ENCODE data around the gene SNX2.
"Not testable (repeated sequence)": the region's sequence is repeated elsewhere in the genome, so short reads cannot be mapped to it uniquely, and the experiment has no call there.

Gene SNX2

GRCh38 chr5:122845229-122846050 is 70.6 kb downstream of the SNX2 start, which contains the start of gene SNX24:
TSS of gene SNX24 (plus strand) at chr5:122845613. CDS start at chr5:122845634, 21 bp downstream.
- DNase-seq: peak; percentile 39

- DNase-seq: no peak
Observed at GRCh38 chr5:122846051-122846550, 71.2 kb downstream of the SNX2 start.

- no peak for DNase-seq
Observed at GRCh38 chr5:122847687-122848081, 72.8 kb downstream of the SNX2 start.

DNA sequence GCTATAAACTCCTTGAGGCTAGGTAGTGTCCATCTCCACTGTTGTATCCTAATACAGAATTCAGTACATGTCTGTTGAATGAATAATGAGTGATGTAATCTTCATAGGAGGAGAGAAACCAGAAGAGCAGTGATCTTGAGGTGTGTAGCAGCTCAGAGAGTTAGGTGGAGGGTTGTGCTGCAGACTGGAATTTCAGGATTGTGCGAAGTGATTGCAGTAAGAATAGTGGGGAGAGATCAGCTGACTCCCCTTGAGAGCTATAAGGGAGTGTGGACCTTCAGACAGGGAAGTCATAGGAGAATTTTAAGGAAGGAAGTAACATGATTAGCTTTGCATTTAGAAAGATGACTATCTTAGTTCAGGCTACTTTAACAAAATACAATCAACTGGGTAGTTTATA is 74.9 kb downstream of the SNX2 start:
- DNase-seq: no peak

DNA sequence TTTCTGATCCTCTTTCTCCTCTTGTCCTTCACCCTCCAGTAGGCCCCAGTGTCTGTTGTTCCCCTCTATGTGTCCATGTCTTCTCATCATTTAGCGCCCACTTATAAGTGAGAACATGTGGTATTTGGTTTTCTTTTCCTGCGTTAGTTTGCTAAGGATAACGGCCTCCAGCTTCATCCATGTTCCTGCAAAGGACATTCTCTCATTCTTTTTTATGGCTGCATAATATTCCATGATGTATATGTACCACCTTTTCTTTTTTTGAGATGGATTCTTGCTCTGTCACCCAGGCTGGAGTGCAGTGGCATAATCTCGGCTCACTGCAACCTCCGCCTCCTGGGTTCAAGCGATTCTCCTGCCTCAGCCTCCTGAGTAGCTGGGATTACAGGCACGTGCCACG is 82.7 kb downstream of the SNX2 start:
- DNase-seq: not testable (repeated sequence)

DNA sequence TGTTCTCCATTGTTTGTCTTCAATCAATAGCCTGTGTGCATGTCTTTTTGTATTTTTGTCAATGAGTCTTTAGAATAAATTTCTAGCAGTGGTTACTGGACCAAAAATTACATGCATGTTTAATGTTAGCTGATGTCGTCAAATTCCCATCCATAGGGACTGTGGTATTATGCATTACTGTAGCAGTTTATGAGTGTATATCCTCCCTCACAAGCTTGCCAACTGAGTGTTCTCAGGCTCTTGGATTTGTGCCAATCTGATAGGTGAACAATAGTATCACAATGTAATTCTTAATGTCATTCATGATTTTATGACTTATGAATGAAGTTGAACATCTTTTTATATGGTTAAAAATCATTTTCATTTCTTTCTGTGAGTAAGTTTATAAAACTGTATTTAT is 83.6 kb downstream of the SNX2 start:
- DNase-seq: no peak

GRCh38 chr5:122863240-122863639 is 88.4 kb downstream of the SNX2 start:
- DNase-seq: no peak

GRCh38 chr5:122863721-122864120 is 88.8 kb downstream of the SNX2 start:
- DNase-seq: no peak

- DNase-seq: no peak
Observed at GRCh38 chr5:122864400-122864799, 89.5 kb downstream of the SNX2 start.

GRCh38 chr5:122864842-122865241 is 90.0 kb downstream of the SNX2 start:
- DNase-seq: no peak

GRCh38 chr5:122870219-122870856 is 95.5 kb downstream of the SNX2 start:
- DNase-seq: no peak

GRCh38 chr5:122871661-122872060 is 96.8 kb downstream of the SNX2 start:
- DNase-seq: no peak

GRCh38 chr5:122874179-122874875 is 99.4 kb downstream of the SNX2 start:
- DNase-seq: no peak

- DNase-seq: no peak
Observed at GRCh38 chr5:122877518-122877917, 102.6 kb downstream of the SNX2 start.

DNA sequence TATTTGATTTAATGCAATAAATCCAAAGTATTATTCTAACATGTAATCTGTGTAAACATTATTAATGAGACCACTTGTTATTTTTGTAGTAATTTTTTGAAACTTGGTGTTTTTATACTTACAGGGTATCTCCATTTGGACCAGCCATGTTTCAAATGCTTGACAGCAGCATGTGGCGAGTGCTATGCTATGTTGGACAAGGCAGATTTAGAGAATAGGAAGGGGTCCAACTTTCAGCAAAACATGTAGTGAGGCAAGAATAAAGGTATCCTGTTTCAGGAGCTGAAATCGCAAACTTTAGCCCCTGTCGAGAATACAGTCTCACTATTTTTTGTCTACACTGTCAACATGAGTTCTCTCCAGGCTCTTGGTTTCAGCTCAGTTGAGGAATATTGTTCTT is 104.2 kb downstream of the SNX2 start:
- DNase-seq: no peak
